Measurements from ENCODE around the gene KRTAP4-11.
"Not testable (repeated sequence)": the region's sequence is repeated elsewhere in the genome, so short reads cannot be mapped to it uniquely, and the experiment has no call there.

The KRTAP4-11 gene

DNA sequence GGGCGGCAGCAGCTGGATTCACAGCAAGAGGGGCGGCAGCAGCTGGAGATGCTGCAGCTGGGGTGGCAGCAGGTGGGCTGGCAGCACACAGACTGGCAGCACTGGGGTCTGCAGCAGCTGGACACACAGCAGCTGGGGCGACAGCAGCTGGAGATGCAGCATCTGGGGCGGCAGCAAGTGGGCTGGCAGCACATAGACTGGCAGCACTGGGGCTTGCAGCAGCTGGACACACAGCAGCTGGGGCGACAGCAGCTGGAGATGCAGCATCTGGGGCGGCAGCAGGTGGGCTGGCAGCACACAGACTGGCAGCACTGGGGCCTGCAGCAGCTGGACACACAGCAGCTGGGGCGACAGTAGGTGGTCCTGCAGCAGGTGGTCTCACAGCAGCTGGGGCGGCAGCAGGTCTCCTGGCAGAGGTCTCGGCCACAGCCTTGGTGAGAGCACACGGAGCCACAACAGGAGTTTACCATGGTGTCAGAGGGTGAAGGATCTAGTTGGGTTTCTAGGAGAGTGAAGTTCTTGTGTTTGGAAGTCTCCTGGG, at the start of gene KRTAP4-11:
Gene KRTAP4-11, minus strand, starts transcription at position 528 of the 541 bp plus-strand sequence. Its CDS starts 58 bp downstream, at position 470.
- not testable (repeated sequence) for DNase-seq (ENCODE audit: low read depth, low spot score)

DNA sequence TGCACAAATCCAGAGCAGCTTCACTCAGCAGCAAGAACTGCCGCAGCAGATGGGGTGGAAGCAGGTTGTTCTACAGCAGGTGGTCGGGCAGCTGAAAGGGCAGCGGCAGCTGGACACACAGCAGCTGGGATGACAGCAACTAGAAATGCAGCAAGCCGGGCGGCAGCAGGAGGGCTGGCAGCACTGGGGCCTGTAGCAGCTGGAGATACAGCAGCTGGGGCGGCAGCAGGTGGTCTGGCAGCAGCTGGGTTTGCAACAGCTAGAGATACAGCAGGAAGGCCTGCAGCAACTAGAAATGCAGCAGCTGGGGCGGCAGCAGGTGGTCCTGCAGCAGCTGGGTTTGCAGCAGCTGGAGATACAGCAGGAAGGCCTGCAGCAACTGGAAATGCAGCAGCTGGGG, 49.4 kb upstream of the KRTAP4-11 start:
- no peak for DNase-seq (ENCODE audit: low read depth, low spot score)

DNA sequence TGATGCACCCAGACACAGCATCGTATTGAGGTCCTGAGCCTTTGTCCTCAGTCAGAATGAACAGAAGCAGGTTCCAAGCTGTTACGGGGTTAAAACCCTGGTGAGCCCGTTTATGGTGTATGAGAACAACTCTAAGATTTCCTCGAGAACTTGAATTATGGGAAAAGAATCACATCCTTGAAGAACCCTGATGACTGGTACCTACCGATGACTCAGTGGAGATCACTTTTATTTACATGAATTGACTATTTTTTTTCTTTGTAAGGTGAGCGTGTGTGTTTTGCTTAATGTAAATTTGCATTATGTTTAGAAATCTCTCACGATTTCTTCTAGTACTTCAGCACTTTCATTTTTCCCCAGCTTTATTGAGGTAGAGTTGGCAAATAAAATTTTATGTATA, 45.7 kb upstream of the KRTAP4-11 start:
- DNase-seq (ENCODE audit: low read depth, low spot score), result no peak

DNA sequence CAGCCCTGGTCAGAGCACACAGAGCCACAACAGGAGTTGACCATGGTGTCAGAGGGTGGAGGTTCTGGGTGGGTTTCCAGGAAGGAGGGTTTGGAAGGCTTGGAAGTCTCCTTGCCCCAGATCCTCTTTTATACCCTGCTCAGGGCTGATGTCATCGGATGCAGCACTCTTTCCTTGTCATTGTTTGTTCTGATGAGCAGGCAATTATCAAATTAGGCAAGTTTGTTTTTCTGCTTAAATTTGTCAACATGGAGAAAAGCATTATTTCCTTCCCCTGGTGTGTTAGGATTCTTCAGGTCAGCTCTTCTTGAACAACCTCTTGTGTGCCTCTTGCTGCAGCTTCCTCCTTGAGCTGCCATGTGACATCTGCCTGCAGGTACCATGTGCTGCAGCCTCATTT, 42.5 kb upstream of the KRTAP4-11 start, which contains the start of gene KRTAP4-4:
Gene KRTAP4-4, minus strand, starts transcription at position 101 of the 400 bp plus-strand sequence. Its CDS starts 57 bp downstream, at position 44.
- DNase-seq (ENCODE audit: low read depth, low spot score), result no peak

DNA sequence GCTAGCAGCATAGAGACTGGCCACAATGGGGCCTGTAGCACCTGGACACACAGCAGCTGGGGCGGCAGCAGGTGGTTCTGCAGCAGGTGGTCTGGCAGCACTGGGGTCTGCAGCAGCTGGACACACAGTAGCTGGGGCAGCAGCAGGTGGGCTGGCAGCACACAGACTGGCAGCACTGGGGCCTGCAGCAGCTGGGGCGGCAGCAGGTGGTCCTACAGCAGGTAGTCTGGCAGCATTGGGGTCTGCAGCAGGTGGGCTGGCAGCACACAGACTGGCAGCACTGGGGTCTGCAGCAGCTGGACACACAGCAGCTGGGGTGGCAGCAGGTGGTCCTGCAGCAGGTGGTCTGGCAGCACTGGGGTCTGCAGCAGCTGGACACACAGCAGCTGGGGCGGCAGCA, 42.0 kb upstream of the KRTAP4-11 start:
- not testable (repeated sequence) for DNase-seq (ENCODE audit: low read depth, low spot score)

DNA sequence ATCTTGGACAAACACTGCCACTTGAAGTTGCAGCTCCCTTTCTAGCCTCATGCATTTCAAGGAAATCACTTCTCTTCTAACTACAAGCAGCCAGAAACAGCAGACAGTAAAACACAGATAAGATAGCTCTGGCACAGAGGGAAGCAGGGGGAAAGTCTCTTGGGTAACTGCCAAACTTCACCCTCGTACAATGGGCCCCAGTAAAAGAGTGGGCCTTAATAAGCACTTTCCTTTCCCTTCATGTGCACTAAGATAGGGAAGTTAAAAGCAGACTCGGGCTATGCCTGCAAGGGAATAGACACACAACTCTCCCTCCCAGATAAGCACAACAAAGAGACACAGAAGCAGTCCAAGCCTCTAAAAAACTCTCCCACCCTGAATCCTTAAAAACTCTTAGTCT, 35.7 kb upstream of the KRTAP4-11 start:
- no peak for DNase-seq (ENCODE audit: low read depth, low spot score)

DNA sequence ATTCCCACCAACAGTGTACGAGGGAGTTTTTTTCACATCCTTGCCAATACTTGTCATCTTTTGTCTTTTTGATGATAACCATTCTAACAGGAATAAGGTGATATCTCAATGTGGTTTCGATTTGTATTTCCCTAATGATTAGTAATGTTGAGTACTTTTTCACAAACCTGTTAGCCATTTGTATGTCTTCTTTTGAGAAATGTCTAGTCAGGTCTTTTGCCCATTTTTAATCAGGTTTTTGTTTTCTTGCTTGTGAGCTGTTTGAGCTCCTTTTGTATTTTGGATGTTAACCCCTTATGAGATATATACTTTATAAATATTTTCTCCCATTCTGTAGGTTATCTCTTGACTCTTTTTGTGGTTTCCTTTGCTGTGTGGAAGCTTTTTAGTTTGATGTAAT, 33.4 kb upstream of the KRTAP4-11 start:
- DNase-seq (ENCODE audit: low read depth, low spot score), result no peak

DNA sequence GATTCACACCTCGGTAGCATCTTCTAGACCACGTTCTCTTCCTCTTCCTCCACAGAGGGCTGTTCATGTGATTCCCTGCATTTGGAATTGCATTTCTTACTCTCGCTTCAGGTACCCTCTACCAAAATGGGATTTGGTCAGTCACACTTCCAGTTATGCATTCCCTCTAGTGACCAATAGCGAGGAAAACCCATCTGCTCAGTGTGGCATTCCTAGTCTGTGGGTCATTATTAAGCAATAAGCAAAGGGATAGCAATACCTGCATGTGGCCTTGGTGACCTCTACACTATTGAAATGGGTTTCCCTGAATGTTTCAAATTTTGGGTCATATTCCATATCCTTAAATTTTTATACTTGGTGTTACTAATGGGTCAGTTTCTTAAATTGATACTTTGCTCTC, 31.9 kb upstream of the KRTAP4-11 start:
- no peak for DNase-seq (ENCODE audit: low read depth, low spot score)

DNA sequence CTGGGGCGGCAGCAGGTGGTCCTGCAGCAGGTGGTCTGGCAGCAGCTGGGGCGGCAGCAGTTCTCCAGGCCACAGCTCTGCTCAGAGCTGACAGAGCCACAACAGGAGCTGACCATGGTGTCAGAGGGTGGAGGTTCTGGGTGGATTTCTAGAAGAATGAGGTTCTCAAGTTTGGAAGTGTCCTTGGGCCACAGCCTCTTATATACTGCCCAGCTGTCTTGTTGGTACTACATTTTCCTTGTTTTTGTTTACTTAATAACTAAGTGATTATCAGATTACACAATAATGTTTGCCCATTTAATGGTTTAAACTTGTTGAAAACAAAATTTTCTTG, 31.4 kb upstream of the KRTAP4-11 start, which contains the start of gene KRTAP4-5:
Gene KRTAP4-5, minus strand, starts transcription at position 174 of the 334 bp plus-strand sequence. Its CDS starts 58 bp downstream, at position 116.
- DNase-seq (ENCODE audit: low read depth, low spot score), result no peak

DNA sequence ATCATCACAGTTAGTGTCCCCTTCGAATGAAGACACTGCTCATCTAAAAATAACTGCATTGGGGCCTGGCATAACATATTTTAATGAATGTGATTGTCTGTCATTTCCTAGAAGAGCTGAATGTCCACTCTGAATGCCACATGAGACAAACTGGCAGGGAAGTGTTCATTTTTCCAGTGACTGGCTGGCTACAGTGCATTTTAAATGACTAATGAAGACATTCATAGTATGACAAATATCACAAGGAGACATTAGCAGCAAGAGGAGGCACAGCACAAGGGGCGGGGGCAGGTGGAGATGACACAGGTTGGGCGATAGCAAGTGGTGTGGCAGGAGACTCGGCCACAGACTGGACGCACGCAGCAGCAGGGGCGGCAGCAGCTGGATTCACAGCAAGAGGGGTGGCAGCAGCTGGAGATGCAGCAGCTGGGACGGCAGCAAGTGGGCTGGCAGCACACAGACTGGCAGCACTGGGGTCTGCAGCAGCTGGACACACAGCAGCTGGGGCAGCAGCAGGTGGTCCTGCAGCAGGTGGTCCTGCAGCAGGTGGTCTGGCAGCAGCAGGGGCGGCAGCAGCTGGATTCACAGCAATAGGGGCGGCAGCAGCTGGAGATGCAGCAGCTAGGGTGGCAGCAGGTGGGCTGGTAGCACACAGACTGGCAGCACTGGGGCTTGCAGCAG, 30.9 kb upstream of the KRTAP4-11 start:
- DNase-seq (ENCODE audit: low read depth, low spot score), result not testable (repeated sequence)

DNA sequence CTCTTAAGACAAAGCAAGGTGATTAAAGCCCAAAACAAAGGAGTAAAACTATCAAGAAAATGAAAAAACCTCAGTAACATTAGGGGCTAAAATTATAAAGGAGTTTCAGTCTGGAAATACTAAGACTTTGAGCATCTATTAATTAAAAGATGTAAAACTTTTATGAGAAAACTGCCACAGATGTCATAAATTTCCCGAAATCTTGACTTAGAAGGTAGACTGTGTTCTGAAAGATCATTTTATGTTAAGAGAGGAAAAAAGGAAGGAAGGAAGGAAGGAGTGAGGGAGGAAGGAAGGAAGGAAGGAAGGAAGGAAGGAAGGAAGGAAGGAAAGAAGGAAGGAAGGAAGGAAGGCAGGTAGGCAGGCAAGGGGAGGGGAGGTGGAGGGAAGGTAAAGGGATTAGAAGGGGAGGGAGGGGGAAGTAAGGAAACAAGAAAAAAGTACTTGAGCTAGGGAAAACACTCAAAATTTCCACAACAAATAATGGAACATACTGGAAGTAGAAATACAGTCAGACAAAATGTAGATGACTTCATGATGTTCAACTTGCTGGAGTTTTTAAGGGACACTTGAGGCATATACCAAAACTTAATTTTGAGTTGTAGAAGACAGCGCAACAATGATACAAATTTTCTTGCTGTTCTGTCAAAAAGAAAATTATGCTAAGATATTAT, 29.5 kb upstream of the KRTAP4-11 start:
- no peak for DNase-seq (ENCODE audit: low read depth, low spot score)

DNA sequence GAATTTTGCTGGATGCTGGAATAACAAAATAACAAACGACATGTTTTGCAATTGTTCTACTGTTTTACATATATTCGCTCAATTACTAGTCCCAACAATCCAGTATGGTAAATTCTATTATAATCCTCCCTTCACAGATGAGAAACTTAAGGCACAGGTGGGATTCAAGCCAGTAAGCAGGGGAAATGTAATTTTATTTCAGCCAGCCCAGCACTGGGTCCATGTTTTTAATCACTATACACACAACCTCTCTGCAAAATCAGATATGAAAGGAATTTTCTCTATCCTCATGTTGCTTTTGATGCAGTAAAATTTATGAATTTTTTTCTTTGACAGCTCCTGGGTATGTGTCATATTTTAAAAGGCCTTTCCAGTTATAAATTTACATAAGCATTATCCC, 27.1 kb upstream of the KRTAP4-11 start:
- DNase-seq (ENCODE audit: low read depth, low spot score), result no peak

DNA sequence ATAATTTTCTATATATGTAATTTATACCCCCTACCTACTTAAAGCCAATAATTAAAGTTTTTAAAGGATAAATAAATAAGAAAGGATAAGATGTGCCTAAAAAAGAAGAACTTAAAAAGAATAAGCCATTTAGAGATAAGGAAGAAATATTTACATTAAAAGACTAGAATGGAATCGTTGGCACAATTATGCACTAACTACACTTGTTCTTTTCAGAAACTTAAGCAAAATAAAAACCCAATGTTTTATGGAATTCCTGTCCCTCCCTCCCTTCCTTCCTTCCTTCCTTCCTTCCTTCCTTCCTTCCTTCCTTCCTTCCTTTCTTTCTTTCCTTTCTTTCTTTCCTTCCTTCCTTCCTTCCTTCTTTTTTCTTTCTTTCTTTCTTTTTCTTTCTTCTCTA, 26.7 kb upstream of the KRTAP4-11 start:
- DNase-seq (ENCODE audit: low read depth, low spot score), result no peak

DNA sequence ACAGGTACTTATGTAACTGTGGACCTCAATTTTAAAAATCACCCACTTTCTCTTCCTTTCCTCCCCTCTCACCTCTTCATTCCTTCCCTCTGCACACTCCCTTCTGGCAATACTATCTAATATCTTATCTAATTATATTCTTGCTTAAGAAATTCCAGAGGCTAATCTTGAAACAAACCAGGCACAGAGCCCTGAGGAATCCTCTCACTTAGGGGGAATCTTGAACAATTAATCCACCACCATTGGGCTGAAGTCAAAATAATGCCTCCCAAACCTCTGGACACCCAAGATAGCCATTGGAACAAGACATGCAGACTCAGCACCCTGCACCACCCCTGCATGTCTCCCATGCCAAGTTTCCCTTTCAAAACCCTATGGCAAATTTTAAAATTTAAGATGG, 23.2 kb upstream of the KRTAP4-11 start:
- no peak for DNase-seq (ENCODE audit: low read depth, low spot score)

DNA sequence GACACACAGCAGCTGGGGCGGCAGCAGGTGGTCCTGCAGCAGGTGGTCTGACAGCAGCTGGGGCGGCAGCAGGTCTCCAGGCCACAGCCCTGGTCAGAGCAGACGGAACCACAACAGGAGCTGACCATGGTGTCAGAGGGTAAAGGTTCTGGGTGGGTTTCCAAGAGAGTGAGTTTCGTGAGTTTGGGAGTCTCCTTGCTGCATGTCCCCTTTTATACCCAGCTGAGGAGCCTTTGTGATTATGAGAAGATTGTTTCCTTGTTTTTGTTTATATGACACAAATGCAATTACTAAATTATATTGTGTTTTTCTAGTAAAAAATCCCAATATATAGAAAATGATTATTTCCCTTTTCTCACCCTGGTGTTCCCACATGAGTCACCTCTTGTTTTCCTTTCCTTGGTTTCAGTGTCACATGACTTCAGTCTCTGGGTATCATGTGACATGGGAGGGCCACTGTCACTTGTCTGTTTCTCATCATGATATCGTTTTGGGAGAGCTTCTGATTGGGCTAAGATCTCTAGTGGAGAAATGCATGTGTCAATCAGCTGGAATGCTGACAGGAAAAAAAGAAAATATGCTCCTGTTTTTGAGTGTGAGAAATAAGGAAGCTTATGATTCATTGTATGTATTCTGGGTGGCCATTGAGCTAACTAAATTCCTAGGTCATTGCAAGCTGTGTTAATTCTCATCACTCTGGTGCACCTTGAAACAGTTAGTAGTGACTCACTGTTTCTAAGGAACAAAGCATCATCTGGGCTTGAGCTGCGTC, 22.4 kb upstream of the KRTAP4-11 start, which contains the start of gene KRTAP4-6:
Gene KRTAP4-6, minus strand, starts transcription at position 185 of the 772 bp plus-strand sequence. Its CDS starts 57 bp downstream, at position 128.
- no peak for DNase-seq (ENCODE audit: low read depth, low spot score)

DNA sequence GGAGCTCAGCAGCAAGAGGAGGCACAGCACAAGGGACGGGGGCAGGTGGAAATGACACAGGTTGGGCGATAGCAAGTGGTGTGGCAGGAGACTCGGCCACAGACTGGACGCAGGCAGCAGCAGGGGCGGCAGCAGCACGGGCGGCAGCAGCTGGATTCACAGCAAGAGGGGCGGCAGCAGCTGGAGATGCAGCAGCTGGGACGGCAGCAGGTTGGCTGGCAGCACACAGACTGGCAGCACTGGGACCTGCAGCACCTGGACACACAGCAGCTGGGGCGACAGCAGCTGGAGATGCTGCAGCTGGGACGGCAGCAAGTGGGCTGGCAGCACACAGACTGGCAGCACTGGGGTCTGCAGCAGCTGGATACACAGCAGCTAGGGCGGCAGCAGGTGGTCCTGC, 21.7 kb upstream of the KRTAP4-11 start:
- DNase-seq (ENCODE audit: low read depth, low spot score), result not testable (repeated sequence)

DNA sequence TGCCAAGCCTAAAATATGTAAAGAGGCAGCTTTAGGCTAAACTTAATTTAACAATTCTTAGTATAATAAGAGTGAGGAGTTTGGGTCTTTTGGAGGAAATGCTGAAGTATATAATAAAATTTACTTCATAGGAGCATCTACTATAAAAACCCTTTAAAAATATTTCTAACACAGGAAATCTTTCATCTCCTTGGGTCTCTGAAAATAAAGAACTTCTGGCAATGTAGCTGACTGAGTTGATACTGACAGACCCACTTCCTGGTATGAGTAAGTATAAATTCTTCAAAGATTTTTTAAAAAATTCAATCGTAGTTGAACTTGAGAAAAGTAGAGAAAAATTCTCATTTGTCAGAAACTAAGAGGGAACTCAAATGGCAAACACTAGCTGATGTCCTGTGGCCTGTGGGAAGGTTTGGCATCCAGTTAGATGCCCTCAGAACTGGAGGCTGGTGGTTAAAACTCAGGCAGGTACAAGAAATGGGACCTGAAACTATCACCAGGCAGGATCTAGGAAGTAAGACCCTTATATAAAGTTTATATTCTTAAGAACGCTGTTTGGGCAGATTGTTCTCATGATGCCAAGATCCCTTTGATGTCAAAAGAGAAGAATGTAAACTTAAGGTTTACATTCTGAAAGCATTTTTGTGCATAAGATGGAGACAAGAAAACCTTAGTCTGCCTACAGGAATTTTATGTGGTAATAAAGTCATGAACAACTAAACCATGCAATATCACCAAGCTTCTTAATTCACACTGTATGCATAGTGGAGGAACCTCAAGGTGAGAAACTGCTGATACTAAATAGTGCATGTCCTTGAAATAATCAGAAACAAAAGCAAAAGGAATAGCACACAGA, 15.9 kb upstream of the KRTAP4-11 start:
- no peak for DNase-seq (ENCODE audit: low read depth, low spot score)

DNA sequence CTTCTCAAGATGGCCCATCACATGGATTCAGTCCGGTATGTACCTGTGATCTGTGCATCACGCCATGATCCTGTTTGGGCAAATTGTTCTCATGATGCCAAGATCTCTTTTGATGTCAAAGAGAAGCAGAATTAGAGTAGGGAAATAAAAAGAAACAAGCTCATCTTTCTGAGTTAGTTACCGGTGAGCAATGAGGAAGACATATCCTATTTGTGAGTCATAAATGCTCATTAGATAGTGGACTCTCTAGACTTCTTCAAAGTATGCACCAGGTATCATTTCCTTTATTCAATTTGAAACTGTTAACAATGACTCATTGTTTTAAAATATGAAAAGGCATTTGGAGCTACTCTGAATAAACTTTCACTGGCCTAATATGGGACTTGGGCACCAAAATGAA, 13.8 kb upstream of the KRTAP4-11 start:
- DNase-seq (ENCODE audit: low read depth, low spot score), result no peak

DNA sequence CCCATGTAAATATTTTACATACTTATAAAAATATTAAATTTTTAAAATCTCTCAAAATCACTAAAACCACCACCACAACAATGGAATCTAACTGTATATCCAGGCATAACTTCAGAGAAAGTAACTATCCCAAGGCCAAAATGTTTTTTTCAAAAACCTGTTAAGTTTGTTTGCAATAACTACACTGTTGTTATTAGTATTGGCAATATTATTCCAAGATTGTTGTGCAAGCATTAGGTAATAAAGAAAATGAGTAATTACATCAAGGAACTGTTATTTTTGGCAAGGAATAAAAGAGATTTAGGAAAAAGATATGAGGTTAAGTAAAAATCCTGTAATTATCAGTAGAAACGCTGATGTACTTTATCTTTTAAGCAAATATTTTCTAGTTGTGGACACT, 9.2 kb upstream of the KRTAP4-11 start:
- DNase-seq (ENCODE audit: low read depth, low spot score), result no peak

DNA sequence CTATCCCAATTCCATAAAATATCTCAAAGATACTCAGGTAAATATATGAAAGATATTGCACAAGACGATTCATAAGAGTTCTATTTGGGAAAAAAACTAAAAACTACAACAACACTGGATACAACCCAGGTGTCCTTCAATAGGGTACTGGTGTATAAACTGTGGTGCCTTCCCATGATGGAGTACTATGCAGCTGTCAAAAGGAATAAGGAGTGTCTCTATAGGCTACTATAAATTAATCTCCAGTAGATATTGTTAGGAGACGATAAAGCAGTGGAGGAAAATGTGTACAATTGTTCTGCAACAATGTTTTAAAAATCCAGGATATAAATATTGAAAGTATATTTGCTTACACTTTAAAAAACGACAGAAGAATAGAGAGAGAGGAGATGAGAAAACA, 8.2 kb upstream of the KRTAP4-11 start:
- DNase-seq (ENCODE audit: low read depth, low spot score), result no peak

DNA sequence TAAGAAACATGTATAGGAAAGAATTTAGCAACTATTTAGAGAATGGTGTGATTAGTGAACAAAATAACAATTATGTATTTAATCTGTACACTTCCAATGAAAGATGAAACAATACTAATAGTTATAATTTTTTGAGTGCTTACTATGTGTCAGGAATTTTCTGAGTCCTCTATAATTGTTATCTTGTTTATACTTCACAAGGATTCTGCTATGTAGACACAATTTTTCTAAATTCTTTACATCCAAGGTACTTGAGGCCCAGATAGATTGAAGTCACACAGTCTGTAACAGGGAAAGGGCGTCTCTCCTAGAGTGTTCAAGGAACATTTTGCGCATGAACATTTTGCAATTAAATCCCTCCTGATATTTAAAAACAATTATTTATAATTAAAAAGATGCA, 6.9 kb upstream of the KRTAP4-11 start:
- no peak for DNase-seq (ENCODE audit: low read depth, low spot score)

Data from ELF-1 (cell line).